NT2/D1 (cell line): ENCODE measurements around the gene CRY2.
"Not testable (repeated sequence)": the region's sequence is repeated elsewhere in the genome, so short reads cannot be mapped to it uniquely, and the experiment has no call there.

ENCODE experiments used
- DNase-seq: peaks from one replicate; pipeline ENCODE4 v3.0.0-alpha.2; 2011; ENCODE audit warnings: low read depth, low spot score
- H3K27me3 ChIP-seq: 2 replicates; pipeline ENCODE4 v1.6.0; 2011; ENCODE audit warnings: mild to moderate bottlenecking; ENCODE audit not compliant: insufficient read length, insufficient read depth
- H3K36me3 ChIP-seq: 2 replicates; pipeline ENCODE4 v1.6.1; 2011; ENCODE audit warnings: mild to moderate bottlenecking, low read length, mixed read lengths; ENCODE audit not compliant: insufficient read depth, insufficient read length
- H3K4me1 ChIP-seq: 2 replicates; pipeline ENCODE4 v1.5.1; 2011; ENCODE audit not compliant: insufficient read depth, insufficient read length
- H3K4me3 ChIP-seq: 2 replicates; pipeline ENCODE4 v1.5.1; 2011; ENCODE audit warnings: low read depth; ENCODE audit not compliant: insufficient read length
- H3K9ac ChIP-seq: 2 replicates; pipeline ENCODE4 v1.6.0; 2011; ENCODE audit warnings: low read depth; ENCODE audit not compliant: insufficient read length
- H3K9me3 ChIP-seq: 2 replicates; pipeline ENCODE4 v1.5.1; 2011; ENCODE audit warnings: mild to moderate bottlenecking, low read length; ENCODE audit not compliant: insufficient read depth
- SUZ12 ChIP-seq: IDR thresholded peaks from 2 replicates; pipeline ENCODE4 v1.6.1; 2011; ENCODE audit not compliant: insufficient read length, insufficient read depth; ENCODE audit errors: extremely low read depth
- YY1 ChIP-seq: IDR thresholded peaks from 2 replicates; pipeline ENCODE4 v1.6.1; 2011; ENCODE audit not compliant: insufficient read length, insufficient read depth
- ZNF274 ChIP-seq: IDR thresholded peaks from 2 replicates; pipeline ENCODE4 v1.6.1; 2011; ENCODE audit warnings: mild to moderate bottlenecking, low read depth, low read length

CRY2 gene

GRCh38 chr11:45803971-45804760, 43.1 kb upstream of the CRY2 start:
- Histone ChIP-seq H3K4me1 (peaks cover 14% of the 10 kb centered on the region), H3K9me3 (no peaks in the 10 kb centered on the region), H3K9ac (peak overlapping the region; percentile 84), H3K27me3 (peaks cover 38% of the 10 kb centered on the region), H3K4me3 (peak overlapping the region; percentile 78), H3K36me3 (peaks cover 29% of the 10 kb centered on the region)
- TF ChIP-seq YY1 (no peak), ZNF274 (no peak), SUZ12 (no peak)
- peak; percentile 49 for DNase-seq

- H3K4me1 ChIP-seq: peaks cover 14% of the 10 kb centered on the region
- peaks cover 38% of the 10 kb centered on the region for H3K27me3 ChIP-seq
- H3K4me3 ChIP-seq: peak within 1 kb of the TSS; percentile 78
- TF ChIP-seq SUZ12 (no peak), YY1 (peak; percentile 16)
- DNase-seq: peak; percentile 98
- H3K9me3 ChIP-seq: no peaks in the 10 kb centered on the region
- H3K36me3 ChIP-seq: peaks cover 35% of the 10 kb centered on the region
- peak within 1 kb of the TSS; percentile 84 for H3K9ac ChIP-seq
Measured at GRCh38 chr11:45804761-45805304, 42.4 kb upstream of the CRY2 start, which contains the start of gene SLC35C1. TSS of gene SLC35C1 (plus strand) at chr11:45805149. CDS start at chr11:45805802, 653 bp downstream.

GRCh38 chr11:45805305-45806071, 41.8 kb upstream of the CRY2 start:
- H3K27me3 ChIP-seq: peaks cover 38% of the 10 kb centered on the region
- H3K4me1 ChIP-seq: peaks cover 16% of the 10 kb centered on the region
- DNase-seq: peak; percentile 51
- peak overlapping the region; percentile 78 for H3K4me3 ChIP-seq
- H3K9ac ChIP-seq: peak overlapping the region; percentile 83
- H3K36me3 ChIP-seq: peaks cover 42% of the 10 kb centered on the region
- TF ChIP-seq YY1 (no peak), ZNF274 (no peak), SUZ12 (no peak)
- H3K9me3 ChIP-seq: no peaks in the 10 kb centered on the region

GRCh38 chr11:45806072-45806933, 41.0 kb upstream of the CRY2 start:
- Histone ChIP-seq H3K4me3 (peak overlapping the region; percentile 78), H3K4me1 (peaks cover 16% of the 10 kb centered on the region), H3K27me3 (peaks cover 30% of the 10 kb centered on the region), H3K36me3 (peaks cover 50% of the 10 kb centered on the region), H3K9me3 (no peaks in the 10 kb centered on the region), H3K9ac (peak overlapping the region; percentile 83)
- no peak for DNase-seq
- TF ChIP-seq SUZ12 (no peak), YY1 (no peak), ZNF274 (no peak)

- no peak overlapping the region for H3K4me3 ChIP-seq
- H3K36me3 ChIP-seq: peaks cover 59% of the 10 kb centered on the region
- no peak for TF ChIP-seq YY1
- no peak for TF ChIP-seq SUZ12
- no peak for TF ChIP-seq ZNF274
- H3K4me1 ChIP-seq: peaks cover 16% of the 10 kb centered on the region
- peak overlapping the region; percentile 39 for H3K9ac ChIP-seq
- H3K9me3 ChIP-seq: no peaks in the 10 kb centered on the region
- no peak for DNase-seq
- peaks cover 22% of the 10 kb centered on the region for H3K27me3 ChIP-seq
Measured at GRCh38 chr11:45806937-45807791, 40.1 kb upstream of the CRY2 start.

GRCh38 chr11:45807792-45808238, 39.5 kb upstream of the CRY2 start:
- no peak for TF ChIP-seq SUZ12
- no peak for TF ChIP-seq YY1
- no peak for TF ChIP-seq ZNF274
- no peak for DNase-seq
- Histone ChIP-seq H3K4me1 (peaks cover 20% of the 10 kb centered on the region), H3K4me3 (no peak overlapping the region), H3K9me3 (no peaks in the 10 kb centered on the region), H3K27me3 (peaks cover 15% of the 10 kb centered on the region), H3K36me3 (peaks cover 65% of the 10 kb centered on the region), H3K9ac (no peak overlapping the region)

- Histone ChIP-seq H3K36me3 (peaks cover 66% of the 10 kb centered on the region), H3K4me1 (peaks cover 24% of the 10 kb centered on the region)
- not testable (repeated sequence) for DNase-seq, H3K4me3 ChIP-seq, H3K27me3 ChIP-seq, H3K9ac ChIP-seq, H3K9me3 ChIP-seq
Measured at GRCh38 chr11:45808427-45808826, 38.8 kb upstream of the CRY2 start.
